A204.1 (cell line): Measurements from ENCODE around the gene FRY.

Experiments used
- FAIRE-seq: peaks from 2 replicates; lab custom pipeline; 2012; peaks lifted over from hg19 to GRCh38; lab: Jason Lieb, UNC

The FRY gene

DNA sequence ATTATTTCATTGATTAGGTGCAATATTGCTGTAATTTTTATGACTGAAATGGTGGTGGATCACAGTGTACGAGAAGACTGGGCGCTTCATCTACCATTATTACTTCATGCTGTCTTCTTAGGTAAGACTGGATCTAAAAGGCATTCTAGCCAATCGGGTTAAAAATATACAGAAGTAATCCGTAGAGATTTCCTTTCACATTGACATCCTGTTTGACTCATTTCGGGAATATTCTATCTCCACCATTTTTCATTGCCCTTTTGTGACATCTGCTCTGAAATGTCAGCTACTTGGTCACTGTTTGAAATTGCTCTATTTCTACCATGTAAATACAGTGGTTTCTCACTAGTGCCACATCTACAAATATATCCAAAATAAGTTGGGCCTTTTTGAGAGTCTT is 193.3 kb downstream of the FRY start:
- no peak for FAIRE-seq

DNA sequence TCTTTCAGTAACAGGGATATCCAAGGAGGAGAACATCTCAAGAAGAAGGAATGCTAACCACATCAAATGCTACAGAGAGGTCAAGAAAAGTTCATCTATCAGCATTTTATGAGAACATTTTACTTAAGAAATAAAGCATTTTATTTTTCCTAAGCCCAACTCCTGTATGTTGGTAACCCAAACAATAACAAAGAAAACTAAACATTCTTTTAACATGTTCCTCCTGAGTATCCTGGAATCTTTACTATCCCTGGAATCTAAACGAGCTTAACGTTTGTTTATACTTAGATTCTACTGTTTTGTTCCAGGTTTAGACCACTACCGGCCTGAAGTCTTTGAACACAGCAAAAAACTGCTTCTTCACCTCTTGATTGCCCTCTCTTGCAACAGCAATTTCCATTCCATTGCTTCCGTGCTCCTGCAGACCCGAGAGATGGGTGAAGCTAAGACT is 193.9 kb downstream of the FRY start:
- FAIRE-seq, result no peak

DNA sequence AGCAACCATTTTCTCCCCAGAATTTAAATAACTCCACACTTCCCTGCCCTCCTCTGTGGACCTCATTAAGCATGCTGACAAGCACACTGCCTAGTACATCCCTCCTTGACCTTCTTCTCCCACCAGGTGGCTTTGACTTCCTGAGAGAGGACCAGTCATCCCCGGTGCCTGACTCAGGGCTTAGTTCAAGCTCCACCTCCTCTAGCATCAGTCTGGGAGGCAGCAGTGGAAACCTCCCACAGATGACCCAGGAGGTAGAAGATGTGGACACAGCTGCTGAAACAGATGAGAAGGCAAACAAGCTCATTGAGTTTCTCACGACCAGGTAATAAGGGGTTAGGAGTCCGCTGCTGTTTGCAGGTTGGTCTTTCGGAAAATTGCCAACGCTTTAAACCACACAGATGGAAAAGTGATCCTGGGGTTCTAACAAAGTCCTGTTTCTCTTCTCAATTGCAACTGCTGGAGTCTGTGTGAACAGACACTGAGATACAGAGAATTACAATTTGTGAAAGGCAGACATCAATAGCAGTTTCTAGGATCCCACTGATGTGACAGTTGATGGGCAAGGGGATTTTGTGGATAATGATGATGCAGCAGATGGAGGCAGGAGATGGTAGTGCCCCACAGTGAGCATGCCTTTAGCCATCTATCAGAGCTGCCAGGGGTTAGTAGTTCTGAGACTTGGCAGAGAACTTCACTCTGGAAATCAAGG is 196.9 kb downstream of the FRY start:
- FAIRE-seq, result no peak

DNA sequence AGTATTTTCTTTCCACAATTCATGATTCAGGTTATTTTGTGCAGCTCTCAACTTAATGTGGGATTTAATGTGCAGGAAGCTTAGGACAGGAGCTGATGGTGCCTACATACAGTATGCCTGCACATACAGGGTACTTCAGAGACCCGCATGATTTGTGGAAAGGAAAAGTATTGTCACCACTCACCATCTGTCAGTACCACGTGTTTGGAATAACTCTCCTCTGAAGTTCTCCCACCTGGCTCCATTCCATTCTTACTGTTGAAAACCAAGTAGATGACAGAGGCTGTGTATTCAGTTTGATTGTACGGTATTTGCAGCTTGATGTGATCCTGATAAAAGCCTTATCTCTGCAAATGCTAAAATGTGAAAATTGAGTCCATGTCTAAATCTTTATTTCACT is 197.9 kb downstream of the FRY start:
- FAIRE-seq, result no peak

DNA sequence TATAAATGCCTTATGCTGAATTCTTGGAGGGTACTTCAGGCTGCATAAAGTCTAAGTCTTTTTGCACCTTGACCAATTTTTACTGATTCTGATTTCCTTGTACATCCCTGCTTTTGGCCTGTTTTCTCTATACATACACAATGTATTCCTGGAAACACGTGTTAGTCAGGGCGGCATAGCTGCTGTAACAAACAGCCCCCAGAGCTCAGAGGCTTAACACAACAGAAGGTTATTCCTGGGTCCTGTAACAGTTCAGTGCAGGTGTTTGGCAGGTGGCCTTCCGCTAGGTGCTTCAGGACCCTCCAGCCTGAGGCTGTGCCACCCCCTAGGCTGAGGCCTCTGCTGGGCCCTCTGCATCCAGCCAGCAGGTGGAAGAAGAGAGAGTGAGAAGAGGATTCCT is 200.7 kb downstream of the FRY start:
- FAIRE-seq, result no peak

DNA sequence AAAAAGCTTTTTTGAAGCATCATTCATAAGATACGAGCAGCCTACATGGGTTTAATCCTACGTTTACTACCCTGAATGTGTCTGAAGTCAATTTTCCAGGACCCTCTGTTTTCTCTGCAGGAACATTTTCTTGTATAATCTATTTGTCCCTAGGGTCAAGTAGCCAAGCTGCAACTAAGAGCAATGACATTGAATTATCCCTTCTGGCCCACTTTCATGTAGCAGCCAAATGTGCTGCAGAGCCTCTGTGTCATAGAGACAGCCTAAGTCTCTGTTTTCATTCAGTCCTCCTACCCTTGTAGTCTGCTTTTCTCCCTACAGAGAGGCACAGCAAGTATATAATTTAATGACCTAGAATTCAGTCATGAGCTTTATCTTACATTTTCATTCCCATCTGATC is 201.5 kb downstream of the FRY start:
- FAIRE-seq, result no peak

DNA sequence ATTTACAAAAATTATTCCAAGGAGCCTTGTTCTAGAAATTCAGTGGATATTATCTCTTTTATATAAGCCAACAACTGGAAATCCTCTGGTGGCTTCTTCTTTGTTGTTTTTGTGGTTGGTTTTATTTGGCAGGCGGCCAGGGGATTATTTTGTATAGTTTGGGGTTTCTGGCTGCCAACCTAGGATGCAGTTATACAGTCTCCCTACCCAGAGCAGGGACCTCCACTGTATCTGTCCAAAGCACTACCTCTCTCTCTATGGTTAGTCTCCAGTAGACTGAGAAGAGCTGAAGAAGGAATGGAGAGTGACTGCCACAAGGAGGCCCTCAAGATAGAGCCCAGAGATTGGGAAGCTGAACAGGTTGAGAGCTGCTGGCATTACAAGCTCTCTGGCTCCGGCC is 203.3 kb downstream of the FRY start:
- no peak for FAIRE-seq

DNA sequence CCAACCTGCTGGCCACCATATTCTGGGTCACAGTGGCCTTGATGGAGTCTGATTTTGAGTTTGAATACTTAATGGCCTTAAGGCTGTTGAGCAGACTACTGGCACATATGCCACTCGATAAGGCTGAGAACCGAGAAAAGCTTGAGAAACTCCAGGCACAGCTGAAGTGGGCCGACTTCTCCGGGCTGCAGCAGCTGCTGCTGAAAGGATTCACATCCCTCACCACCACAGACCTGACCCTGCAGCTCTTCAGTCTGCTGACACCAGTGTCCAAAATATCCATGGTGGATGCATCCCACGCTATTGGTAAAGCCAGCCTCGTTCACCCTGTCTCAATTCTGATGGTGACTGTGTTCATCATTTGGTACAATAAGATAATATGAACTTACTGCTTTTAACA is 206.1 kb downstream of the FRY start:
- no peak for FAIRE-seq

DNA sequence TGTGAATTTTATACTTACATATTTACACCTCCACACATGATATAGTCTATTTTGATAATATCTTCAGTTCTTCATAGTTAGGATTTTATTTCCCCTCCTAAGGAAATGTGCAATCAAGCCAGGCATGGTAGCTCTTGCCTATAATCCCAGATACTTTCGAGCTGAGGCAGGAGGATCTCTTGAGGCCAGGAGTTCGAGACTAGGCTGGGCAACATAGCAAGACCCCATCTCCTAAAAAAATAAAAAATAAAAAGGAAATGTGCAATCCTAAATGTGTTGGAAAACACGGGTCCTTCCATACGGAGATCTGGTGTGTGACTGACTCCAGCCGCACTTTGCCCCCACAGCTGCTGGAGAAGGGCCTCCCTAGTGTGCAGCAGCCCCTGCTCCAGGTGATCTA is 212.1 kb downstream of the FRY start:
- no peak for FAIRE-seq

DNA sequence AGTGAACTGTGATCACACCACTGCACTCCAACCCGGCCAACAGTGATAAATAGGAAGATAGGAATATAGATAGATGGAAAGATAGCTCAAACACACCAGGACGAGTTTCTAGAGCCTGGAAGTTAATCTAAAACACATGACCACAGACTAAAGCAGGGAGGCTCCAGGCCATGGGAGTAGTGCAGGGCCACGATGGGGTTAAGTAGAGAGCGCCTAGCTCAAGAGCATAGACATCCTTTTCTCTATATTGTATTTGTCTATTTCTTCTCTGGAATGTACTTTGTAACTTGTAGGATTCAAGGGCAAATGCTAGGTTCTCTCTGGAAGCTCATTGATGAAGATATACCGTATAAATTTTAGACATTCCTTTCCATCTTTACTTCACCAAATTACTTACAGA is 214.0 kb downstream of the FRY start:
- no peak for FAIRE-seq

DNA sequence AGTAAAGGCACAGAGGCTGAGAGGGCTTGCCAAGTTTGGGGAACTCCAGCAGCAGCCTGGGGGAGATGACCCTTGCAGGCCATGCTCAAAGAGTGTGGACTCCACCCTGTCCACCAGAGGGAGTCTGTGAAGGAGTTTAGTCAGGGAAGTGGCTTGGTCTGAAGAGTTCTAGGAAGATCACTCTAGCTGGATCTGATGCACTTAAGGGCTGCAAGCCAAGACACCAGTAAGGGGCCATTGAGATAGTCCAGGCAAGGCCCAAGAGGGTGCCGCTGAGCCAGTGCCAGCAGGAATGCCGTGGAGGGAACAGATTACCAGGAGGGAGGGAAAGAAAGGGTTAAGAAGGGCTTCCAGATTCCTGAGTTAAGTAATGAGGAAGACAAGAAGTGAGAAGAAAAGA is 214.9 kb downstream of the FRY start:
- FAIRE-seq, result no peak

DNA sequence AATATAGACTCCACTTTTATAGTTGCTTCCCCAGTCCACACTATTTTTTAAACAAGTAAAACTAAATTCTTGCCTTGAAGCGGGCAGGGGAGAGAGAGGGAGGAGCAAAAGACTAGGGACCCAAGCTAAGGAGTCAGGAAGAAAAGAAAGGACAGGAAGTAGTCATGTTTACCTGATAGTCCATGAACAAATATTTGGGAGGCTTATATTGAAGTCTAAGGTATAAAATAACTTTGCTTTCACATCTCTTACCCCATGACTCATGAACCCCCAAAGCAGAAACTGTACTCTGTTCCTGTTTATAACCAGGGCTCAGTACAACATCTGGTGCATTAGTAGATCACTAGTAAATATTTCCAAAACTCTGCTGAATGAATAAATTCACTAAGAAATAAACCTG is 216.3 kb downstream of the FRY start:
- FAIRE-seq, result no peak

DNA sequence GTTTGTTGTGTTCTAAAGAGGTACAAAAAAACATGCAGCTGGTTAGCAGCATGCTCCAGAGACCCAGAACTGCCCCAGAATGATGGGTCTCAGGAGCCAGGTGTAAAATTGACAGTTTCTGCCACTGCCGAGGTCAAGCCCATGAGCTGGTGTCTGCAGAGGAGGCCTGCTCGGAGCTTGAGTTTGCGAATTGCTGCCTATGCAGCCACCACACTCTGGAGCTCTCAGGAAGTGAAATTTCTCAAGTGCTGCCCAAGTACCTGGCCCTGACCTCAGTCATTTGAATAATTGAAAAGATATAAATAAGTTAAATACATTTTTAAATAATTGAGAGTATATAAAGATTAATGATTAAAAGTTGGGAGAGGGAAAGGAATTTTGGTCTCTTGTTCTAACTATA is 217.2 kb downstream of the FRY start:
- FAIRE-seq, result no peak

DNA sequence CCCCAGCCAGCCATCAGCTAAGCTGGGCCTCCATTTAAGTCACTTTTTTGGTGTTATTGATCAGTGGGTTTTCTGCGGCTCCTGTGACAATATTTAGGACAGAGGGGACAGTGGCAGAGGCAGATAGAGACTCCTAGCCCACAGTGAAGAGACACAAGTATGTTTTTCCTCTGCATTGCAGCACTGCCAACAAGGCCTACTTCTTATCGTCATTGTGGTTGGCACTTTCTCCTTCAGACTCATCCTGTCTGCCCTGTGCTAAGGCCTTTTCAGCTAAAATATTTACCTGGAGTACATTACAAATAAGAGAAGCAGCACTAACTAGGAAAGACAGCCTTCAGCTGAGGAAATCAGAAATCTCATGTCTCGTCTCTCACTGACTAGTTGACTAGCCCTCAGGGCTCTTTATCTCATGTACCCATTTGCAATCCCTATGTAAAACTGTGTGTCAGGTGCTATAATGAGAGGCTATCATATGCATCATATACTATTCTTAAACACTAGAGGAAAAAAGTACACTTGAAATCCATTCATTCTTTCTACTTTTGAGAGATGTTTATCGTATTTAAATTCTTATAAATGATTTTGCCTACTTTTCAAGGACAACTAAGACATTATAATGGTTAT is 221.4 kb downstream of the FRY start:
- FAIRE-seq, result no peak

DNA sequence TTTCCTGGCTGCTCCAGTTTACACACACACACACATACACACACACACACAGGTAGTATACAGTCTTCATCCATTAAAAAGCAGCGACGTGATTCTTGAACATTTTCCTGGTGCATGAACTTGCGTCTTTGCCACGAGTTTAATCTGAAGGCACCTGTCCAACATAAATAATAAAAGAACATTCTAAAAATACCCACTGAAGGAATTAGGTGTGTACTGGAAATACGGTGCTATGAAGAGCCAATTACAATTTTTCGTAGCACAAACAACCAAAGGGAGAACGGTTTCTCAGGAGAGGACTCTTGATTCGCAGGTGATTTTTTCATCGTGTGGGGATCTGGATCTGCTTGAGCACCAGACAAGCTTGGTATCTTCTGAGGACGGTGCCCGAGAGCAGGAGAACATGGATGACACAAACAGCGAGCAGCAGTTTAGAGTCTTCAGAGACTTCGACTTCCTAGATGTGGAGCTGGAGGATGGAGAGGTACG is 222.4 kb downstream of the FRY start:
- no peak for FAIRE-seq

DNA sequence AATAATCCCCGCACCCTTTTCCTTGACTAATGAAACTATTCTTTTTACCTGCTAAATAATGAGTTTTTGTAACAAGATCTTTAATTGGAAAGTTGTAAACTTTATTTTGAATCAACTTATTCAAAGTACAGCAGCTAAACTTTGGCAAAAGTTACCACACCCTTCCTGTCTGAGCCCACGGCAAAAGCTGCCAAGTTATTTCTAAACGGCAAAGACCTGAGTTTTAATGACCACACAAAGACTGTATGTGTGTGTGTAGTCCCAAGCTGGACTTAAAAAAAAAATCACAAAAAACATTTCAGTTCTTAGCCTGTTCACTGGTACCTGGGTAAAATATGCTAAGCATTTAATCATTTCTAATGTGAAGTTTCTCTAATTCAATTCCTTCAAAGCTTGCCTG is 222.8 kb downstream of the FRY start:
- no peak for FAIRE-seq

DNA sequence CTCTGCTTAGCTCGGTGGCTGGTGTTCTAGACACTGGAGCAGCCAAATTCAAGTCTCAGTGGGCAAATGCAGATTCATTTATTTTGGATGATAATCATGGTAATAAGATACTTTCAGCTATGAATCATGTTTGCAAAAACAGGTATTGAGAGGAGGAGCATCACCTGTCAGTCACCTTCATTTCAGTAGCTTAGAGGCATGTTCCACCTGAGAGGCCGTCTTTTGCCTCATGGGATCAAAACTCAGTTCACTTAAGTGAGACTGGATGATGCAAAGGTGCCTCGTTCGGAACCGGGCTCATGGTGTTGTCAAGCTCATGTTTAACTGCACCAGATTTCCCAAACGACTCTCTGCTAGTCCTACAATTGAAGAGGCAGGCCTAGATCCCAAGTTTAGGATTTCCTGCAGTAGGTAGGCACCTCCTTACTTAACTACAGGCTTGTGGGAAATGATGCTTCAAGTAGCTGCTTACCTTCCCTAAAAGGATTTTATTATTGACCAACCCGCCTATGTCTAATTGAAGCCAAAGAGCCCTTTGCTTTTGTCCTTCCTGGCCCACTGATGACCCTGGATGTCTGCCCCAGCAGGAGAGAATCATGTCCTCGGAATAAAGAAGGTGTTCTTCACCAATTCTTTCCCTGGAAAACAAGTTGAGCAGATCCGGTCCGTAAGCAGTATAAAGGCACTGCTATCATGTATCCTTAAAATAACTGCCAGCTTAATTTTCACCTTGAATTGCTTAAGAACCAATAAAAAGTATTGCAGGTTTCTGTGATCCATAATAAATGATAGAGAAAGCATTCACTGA is 223.5 kb downstream of the FRY start:
- FAIRE-seq, result no peak

DNA sequence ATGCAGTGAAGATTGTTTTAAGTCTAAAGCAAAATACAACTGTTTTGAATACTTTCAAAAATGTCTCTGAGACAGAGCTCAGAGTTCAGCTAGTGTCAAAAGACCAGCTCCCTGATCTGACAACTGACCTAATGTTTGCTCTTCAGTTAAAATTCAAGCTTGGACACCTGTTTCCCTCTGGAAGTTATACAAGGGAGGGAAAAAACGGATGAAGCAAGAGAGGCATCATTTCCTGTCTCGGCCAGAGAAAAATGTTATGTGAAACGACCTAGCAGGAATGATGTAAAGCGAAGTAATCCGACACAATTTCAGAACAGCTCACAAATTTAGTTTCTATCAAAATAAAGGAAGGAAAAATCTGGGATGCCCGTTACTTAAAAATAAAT is 224.1 kb downstream of the FRY start:
- FAIRE-seq, result no peak

DNA sequence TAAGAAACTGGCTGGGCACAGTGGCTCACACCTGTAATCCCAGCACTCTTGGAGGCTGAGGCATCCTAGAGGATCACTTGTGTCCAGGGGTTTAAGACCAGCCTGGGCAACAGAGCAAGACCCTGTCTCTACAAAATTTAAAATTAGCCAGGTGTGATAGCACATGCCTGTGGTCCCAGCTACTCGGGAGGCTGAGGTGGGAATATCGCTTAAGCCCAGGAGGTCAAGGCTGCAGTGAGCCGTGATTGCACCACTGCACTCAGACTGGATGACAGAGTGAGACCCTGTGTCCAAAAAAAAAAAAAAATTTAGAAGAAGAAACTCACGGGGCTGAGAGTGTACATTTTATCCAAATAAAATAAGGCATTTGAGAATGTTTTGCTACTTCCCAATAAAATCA is 224.7 kb downstream of the FRY start:
- FAIRE-seq, result no peak

DNA sequence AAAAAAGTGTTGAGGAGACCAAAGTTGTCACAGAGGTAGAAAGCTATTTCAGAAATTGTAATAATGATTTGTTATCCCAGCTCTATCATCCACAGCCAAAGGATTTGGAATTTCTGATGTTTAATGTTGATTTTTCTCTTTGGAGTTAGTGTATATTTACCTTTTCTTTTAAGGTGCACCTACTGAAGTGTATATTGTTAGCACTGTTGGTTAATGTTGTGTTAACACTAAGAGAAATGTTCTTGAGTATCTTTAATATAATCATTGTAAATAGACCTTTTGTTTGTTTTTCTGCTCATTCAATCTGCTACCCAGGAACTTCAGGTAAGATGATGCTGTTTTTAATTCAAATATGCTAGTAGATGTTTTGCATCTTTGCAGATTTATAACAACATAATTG is 226.1 kb downstream of the FRY start:
- FAIRE-seq, result no peak

DNA sequence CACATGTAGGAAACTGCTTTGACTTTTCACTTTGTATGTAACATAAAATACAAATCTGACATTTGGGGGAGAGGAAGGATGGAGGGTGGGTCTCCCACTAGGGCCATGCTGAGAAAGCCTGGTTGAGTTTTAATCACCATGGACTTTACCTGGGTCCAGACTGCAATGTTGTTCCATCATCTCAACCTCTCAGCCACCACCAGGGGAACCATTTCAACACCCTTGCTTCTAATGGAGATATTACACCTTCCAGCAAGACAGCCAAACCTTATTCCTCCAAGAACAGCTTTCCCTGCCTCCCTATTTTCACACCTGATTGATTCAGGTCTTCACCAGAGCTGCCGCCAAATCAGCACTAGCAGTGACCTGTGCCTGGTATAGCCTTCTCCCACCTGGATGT is 227.5 kb downstream of the FRY start:
- no peak for FAIRE-seq

DNA sequence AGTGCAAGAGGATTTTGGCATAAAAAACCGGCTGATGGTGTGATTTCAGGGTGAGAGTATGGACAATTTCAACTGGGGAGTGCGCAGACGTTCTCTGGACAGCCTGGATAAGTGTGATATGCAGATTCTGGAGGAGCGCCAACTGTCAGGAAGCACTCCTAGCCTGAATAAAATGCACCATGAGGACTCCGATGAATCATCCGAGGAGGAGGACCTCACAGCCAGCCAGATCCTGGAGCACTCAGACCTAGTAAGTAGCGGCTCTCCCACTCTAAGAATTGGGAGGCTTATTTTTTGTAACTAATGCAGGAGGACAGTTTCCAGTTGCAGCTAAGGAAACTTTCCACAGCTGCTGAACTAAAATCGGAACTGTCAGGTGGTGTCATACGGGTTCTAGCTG is 230.0 kb downstream of the FRY start:
- FAIRE-seq, result no peak

DNA sequence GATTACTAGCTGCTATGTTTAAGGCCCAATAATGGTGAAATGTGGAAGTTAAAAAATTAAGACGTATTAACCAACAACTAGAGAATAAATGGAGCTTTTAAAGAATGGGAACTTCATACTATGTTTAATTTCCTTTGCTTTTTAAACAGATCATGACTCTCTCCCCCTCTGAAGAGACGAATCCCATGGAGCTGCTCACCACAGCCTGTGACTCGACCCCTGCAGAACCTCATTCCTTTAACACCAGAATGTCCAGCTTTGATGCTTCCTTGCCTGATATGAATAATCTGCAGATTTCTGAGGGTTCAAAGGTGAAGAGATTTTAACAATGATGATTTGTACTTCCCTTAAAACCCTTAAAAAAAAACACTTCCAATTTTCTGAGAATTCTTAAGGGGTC is 230.6 kb downstream of the FRY start:
- no peak for FAIRE-seq

DNA sequence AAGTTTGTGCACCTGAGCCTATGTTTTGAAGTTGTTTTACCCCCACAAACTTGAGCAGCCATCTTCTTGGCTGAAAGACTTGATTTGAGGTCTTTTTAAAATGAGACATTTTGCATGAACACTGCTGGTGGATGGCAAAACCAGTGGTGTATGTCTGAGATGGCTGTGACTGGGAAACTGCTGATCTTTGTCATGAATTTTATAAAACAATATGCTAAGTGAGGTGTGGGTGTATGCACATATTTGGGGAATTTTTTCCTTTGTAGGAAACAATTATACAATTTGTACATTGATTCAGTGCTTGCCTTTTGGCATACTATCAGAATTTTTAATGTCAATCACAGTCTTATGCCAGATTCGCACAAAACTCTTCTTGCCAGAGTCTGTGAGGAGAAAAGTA is 231.0 kb downstream of the FRY start:
- no peak for FAIRE-seq
